Measurements from ENCODE around the gene RASA4B.

The RASA4B gene

GRCh38 chr7:102463841-102464576, 53.6 kb downstream of the RASA4B start:
- Histone ChIP-seq H3K79me1 (ENCODE audit: low read length) (peaks cover 7% of the 10 kb centered on the region), H3K23ac (ENCODE audit: low read length) (no peak overlapping the region), H3K4me3 (ENCODE audit: low read depth, low read length) (peak overlapping the region; percentile 93), H3K4me2 (ENCODE audit: low read length) (peak overlapping the region; percentile 69), H4K8ac (ENCODE audit: low read depth, low read length) (peak overlapping the region; percentile 100), H3K14ac (ENCODE audit: low read length) (peak overlapping the region; percentile 92), H3K36me3 (ENCODE audit: control insufficient read depth in 1 of 2, insufficient read depth in 2 of 2, low read length in 2 of 2) (peaks cover 24 to 26% of the 10 kb centered on the region in 2 experiments), H2AFZ (ENCODE audit: insufficient read depth, low read length, poor library complexity) (peak overlapping the region; percentile 90), H2BK5ac (ENCODE audit: low read depth, low read length, poor library complexity) (peak overlapping the region; percentile 35), H3K79me2 (ENCODE audit: control insufficient read depth, insufficient read depth, low read length, poor library complexity) (peaks cover 11% of the 10 kb centered on the region), H2BK12ac (ENCODE audit: low read length) (no peak overlapping the region), H2BK120ac (ENCODE audit: insufficient read depth, low read length, poor library complexity) (peak overlapping the region; percentile 60), H3K27ac (ENCODE audit: low read depth, low read length) (no peak overlapping the region), H2AK5ac (ENCODE audit: low read length) (peak overlapping the region; percentile 61), H3K27me3 (ENCODE audit: insufficient read depth, low read length) (no peaks in the 10 kb centered on the region), H3K4ac (ENCODE audit: low read depth, low read length) (peak overlapping the region; percentile 88), H3K18ac (ENCODE audit: low read length) (peak overlapping the region; percentile 62), H4K91ac (ENCODE audit: low read depth, low read length) (peak overlapping the region; percentile 95), H3K9ac (ENCODE audit: low read length) (peak overlapping the region; percentile 90), H3K4me1 (ENCODE audit: control insufficient read depth in 1 of 2, insufficient read depth in 2 of 2, low read length in 2 of 2) (peaks cover 3 to 12% of the 10 kb centered on the region in 2 experiments), H3K9me3 (ENCODE audit: insufficient read depth, low read depth, low read length) (no peaks in the 10 kb centered on the region), H4K12ac (ENCODE audit: low read depth, low read length) (peak overlapping the region; percentile 74)
- no CpG with 5 or more reads among the region's 24 CpGs for WGBS (ENCODE audit: extremely low coverage, insufficient coverage, insufficient read length)
- DNase-seq = peak in 1 of 2 donors; percentile 26

- H3K23ac ChIP-seq (ENCODE audit: low read length) = no peak overlapping the region
- no peaks in the 10 kb centered on the region for H3K9me3 ChIP-seq (ENCODE audit: insufficient read depth, low read depth, low read length)
- H3K9ac ChIP-seq (ENCODE audit: low read length) = no peak overlapping the region
- no peaks in the 10 kb centered on the region for H3K27me3 ChIP-seq (ENCODE audit: insufficient read depth, low read length)
- H3K4me2 ChIP-seq (ENCODE audit: low read length) = no peak overlapping the region
- H2AK5ac ChIP-seq (ENCODE audit: low read length) = no peak overlapping the region
- peaks cover 11% of the 10 kb centered on the region for H3K79me2 ChIP-seq (ENCODE audit: control insufficient read depth, insufficient read depth, low read length, poor library complexity)
- WGBS (ENCODE audit: extremely low coverage, insufficient coverage, insufficient read length) = no CpG with 5 or more reads among the region's 8 CpGs
- no peak overlapping the region for H3K4me3 ChIP-seq (ENCODE audit: low read depth, low read length)
- H4K8ac ChIP-seq (ENCODE audit: low read depth, low read length) = no peak overlapping the region
- no peak overlapping the region for H3K18ac ChIP-seq (ENCODE audit: low read length)
- no peak overlapping the region for H3K14ac ChIP-seq (ENCODE audit: low read length)
- peaks cover 0 to 5% of the 10 kb centered on the region in 2 experiments for H3K4me1 ChIP-seq (ENCODE audit: control insufficient read depth in 1 of 2, insufficient read depth in 2 of 2, low read length in 2 of 2)
- no peak overlapping the region for H2BK5ac ChIP-seq (ENCODE audit: low read depth, low read length, poor library complexity)
- peaks cover 7% of the 10 kb centered on the region for H3K79me1 ChIP-seq (ENCODE audit: low read length)
- no peak overlapping the region for H3K4ac ChIP-seq (ENCODE audit: low read depth, low read length)
- H3K36me3 ChIP-seq (ENCODE audit: control insufficient read depth in 1 of 2, insufficient read depth in 2 of 2, low read length in 2 of 2) = peaks cover 23 to 28% of the 10 kb centered on the region in 2 experiments
- no peak overlapping the region for H4K91ac ChIP-seq (ENCODE audit: low read depth, low read length)
- no peak overlapping the region for H3K27ac ChIP-seq (ENCODE audit: low read depth, low read length)
- no peak overlapping the region for H2BK120ac ChIP-seq (ENCODE audit: insufficient read depth, low read length, poor library complexity)
- no peak for DNase-seq
- no peak overlapping the region for H2BK12ac ChIP-seq (ENCODE audit: low read length)
- no peak overlapping the region for H2AFZ ChIP-seq (ENCODE audit: insufficient read depth, low read length, poor library complexity)
- H4K12ac ChIP-seq (ENCODE audit: low read depth, low read length) = no peak overlapping the region
These were observed 57.1 kb downstream of the RASA4B start for GRCh38 chr7:102460467-102460866.

- no peak overlapping the region for H2BK120ac ChIP-seq (ENCODE audit: insufficient read depth, low read length, poor library complexity)
- no peak overlapping the region for H3K4ac ChIP-seq (ENCODE audit: low read depth, low read length)
- H2BK5ac ChIP-seq (ENCODE audit: low read depth, low read length, poor library complexity) = no peak overlapping the region
- DNase-seq = no peak
- H4K91ac ChIP-seq (ENCODE audit: low read depth, low read length) = no peak overlapping the region
- no peak overlapping the region for H3K14ac ChIP-seq (ENCODE audit: low read length)
- H2AK5ac ChIP-seq (ENCODE audit: low read length) = no peak overlapping the region
- H3K27me3 ChIP-seq (ENCODE audit: insufficient read depth, low read length) = no peaks in the 10 kb centered on the region
- no peak overlapping the region for H4K8ac ChIP-seq (ENCODE audit: low read depth, low read length)
- no peak overlapping the region for H4K12ac ChIP-seq (ENCODE audit: low read depth, low read length)
- H2AFZ ChIP-seq (ENCODE audit: insufficient read depth, low read length, poor library complexity) = no peak overlapping the region
- H3K27ac ChIP-seq (ENCODE audit: low read depth, low read length) = no peak overlapping the region
- no peak overlapping the region for H3K9ac ChIP-seq (ENCODE audit: low read length)
- peaks cover 0 to 4% of the 10 kb centered on the region in 2 experiments for H3K4me1 ChIP-seq (ENCODE audit: control insufficient read depth in 1 of 2, insufficient read depth in 2 of 2, low read length in 2 of 2)
- H3K79me2 ChIP-seq (ENCODE audit: control insufficient read depth, insufficient read depth, low read length, poor library complexity) = peaks cover 4% of the 10 kb centered on the region
- H3K79me1 ChIP-seq (ENCODE audit: low read length) = peaks cover under 1% of the 10 kb centered on the region
- H2BK12ac ChIP-seq (ENCODE audit: low read length) = no peak overlapping the region
- no peak overlapping the region for H3K4me2 ChIP-seq (ENCODE audit: low read length)
- H3K36me3 ChIP-seq (ENCODE audit: control insufficient read depth in 1 of 2, insufficient read depth in 2 of 2, low read length in 2 of 2) = peaks cover 23 to 30% of the 10 kb centered on the region in 2 experiments
- H3K9me3 ChIP-seq (ENCODE audit: insufficient read depth, low read depth, low read length) = no peaks in the 10 kb centered on the region
- no peak overlapping the region for H3K23ac ChIP-seq (ENCODE audit: low read length)
- no CpG with 5 or more reads among the region's 24 CpGs for WGBS (ENCODE audit: extremely low coverage, insufficient coverage, insufficient read length)
- H3K18ac ChIP-seq (ENCODE audit: low read length) = no peak overlapping the region
- H3K4me3 ChIP-seq (ENCODE audit: low read depth, low read length) = no peak overlapping the region
These were observed 58.2 kb downstream of the RASA4B start for GRCh38 chr7:102459221-102459844.

GRCh38 chr7:102457352-102457924, 60.1 kb downstream of the RASA4B start:
- no peak overlapping the region for H3K14ac ChIP-seq (ENCODE audit: low read length)
- no peak overlapping the region for H3K23ac ChIP-seq (ENCODE audit: low read length)
- no peak for DNase-seq
- no peaks in the 10 kb centered on the region for H3K27me3 ChIP-seq (ENCODE audit: insufficient read depth, low read length)
- H3K18ac ChIP-seq (ENCODE audit: low read length) = no peak overlapping the region
- no peak overlapping the region for H4K8ac ChIP-seq (ENCODE audit: low read depth, low read length)
- no peak overlapping the region for H3K27ac ChIP-seq (ENCODE audit: low read depth, low read length)
- no peak overlapping the region for H3K4ac ChIP-seq (ENCODE audit: low read depth, low read length)
- H2AK5ac ChIP-seq (ENCODE audit: low read length) = no peak overlapping the region
- no peak overlapping the region for H3K4me3 ChIP-seq (ENCODE audit: low read depth, low read length)
- no peaks in the 10 kb centered on the region for H3K9me3 ChIP-seq (ENCODE audit: insufficient read depth, low read depth, low read length)
- no peak overlapping the region for H3K4me2 ChIP-seq (ENCODE audit: low read length)
- H3K9ac ChIP-seq (ENCODE audit: low read length) = no peak overlapping the region
- H4K91ac ChIP-seq (ENCODE audit: low read depth, low read length) = no peak overlapping the region
- H3K79me2 ChIP-seq (ENCODE audit: control insufficient read depth, insufficient read depth, low read length, poor library complexity) = no peaks in the 10 kb centered on the region
- H2BK120ac ChIP-seq (ENCODE audit: insufficient read depth, low read length, poor library complexity) = no peak overlapping the region
- no peak overlapping the region for H2AFZ ChIP-seq (ENCODE audit: insufficient read depth, low read length, poor library complexity)
- no peak overlapping the region for H4K12ac ChIP-seq (ENCODE audit: low read depth, low read length)
- no CpG with 5 or more reads among the region's 40 CpGs for WGBS (ENCODE audit: extremely low coverage, insufficient coverage, insufficient read length)
- no peaks in the 10 kb centered on the region for H3K79me1 ChIP-seq (ENCODE audit: low read length)
- H3K4me1 ChIP-seq (ENCODE audit: control insufficient read depth in 1 of 2, insufficient read depth in 2 of 2, low read length in 2 of 2) = no peaks in the 10 kb centered on the region
- H2BK5ac ChIP-seq (ENCODE audit: low read depth, low read length, poor library complexity) = no peak overlapping the region
- H2BK12ac ChIP-seq (ENCODE audit: low read length) = no peak overlapping the region
- peaks cover 23 to 30% of the 10 kb centered on the region in 2 experiments for H3K36me3 ChIP-seq (ENCODE audit: control insufficient read depth in 1 of 2, insufficient read depth in 2 of 2, low read length in 2 of 2)
